ENCODE results near the gene SLC25A17.
"Not testable (repeated sequence)": the region's sequence is repeated elsewhere in the genome, so short reads cannot be mapped to it uniquely, and the experiment has no call there.

Gene SLC25A17

GRCh38 chr22:40818192-40818746 lies 877 bp downstream of the SLC25A17 start:
- no peak for DNase-seq

- no peak for DNase-seq
Measured at GRCh38 chr22:40817737-40818136, 1.4 kb downstream of the SLC25A17 start.

- no peak for DNase-seq
Measured at GRCh38 chr22:40813912-40814315, 5.2 kb downstream of the SLC25A17 start.

GRCh38 chr22:40808018-40808841 lies 10.9 kb downstream of the SLC25A17 start:
- no peak for DNase-seq

- no peak for DNase-seq
Measured at GRCh38 chr22:40806711-40807110, 12.4 kb downstream of the SLC25A17 start.

GRCh38 chr22:40805699-40806203 lies 13.4 kb downstream of the SLC25A17 start:
- no peak for DNase-seq

GRCh38 chr22:40805239-40805638 lies 13.9 kb downstream of the SLC25A17 start:
- DNase-seq = no peak

- no peak for DNase-seq
Measured at GRCh38 chr22:40803321-40803720, 15.8 kb downstream of the SLC25A17 start.

GRCh38 chr22:40799008-40799407 lies 20.1 kb downstream of the SLC25A17 start:
- DNase-seq = no peak

GRCh38 chr22:40797427-40797826 lies 21.7 kb downstream of the SLC25A17 start:
- no peak for DNase-seq

GRCh38 chr22:40792451-40792850 lies 26.7 kb downstream of the SLC25A17 start:
- DNase-seq = no peak

GRCh38 chr22:40791241-40791640 lies 27.9 kb downstream of the SLC25A17 start:
- no peak for DNase-seq

- DNase-seq = no peak
Measured at GRCh38 chr22:40789131-40789530, 30.0 kb downstream of the SLC25A17 start.

GRCh38 chr22:40782521-40782920 lies 36.6 kb downstream of the SLC25A17 start:
- no peak for DNase-seq

GRCh38 chr22:40781749-40782148 lies 37.4 kb downstream of the SLC25A17 start:
- not testable (repeated sequence) for DNase-seq

GRCh38 chr22:40769761-40770160 lies 49.4 kb downstream of the SLC25A17 start:
- no peak for DNase-seq

- no peak for DNase-seq
Measured at GRCh38 chr22:40768206-40768605, 50.9 kb downstream of the SLC25A17 start.

- DNase-seq = no peak
Measured at GRCh38 chr22:40766956-40767355, 52.2 kb downstream of the SLC25A17 start.

GRCh38 chr22:40764763-40765441 lies 54.2 kb downstream of the SLC25A17 start:
- DNase-seq = no peak

- DNase-seq = no peak
Measured at GRCh38 chr22:40759294-40759840, 59.8 kb downstream of the SLC25A17 start.

- DNase-seq = not testable (repeated sequence)
Measured at GRCh38 chr22:40758851-40759250, 60.3 kb downstream of the SLC25A17 start.

GRCh38 chr22:40758390-40758789 lies 60.8 kb downstream of the SLC25A17 start:
- no peak for DNase-seq

GRCh38 chr22:40757071-40757470 lies 62.1 kb downstream of the SLC25A17 start:
- no peak for DNase-seq
